HG02571 (cell line): ENCODE results near the gene ENTHD1.

Source experiments
- ATAC-seq: cut with Tn5 transposase; IDR thresholded peaks from one replicate; pipeline ENCODE4 v1.9.1; 2021; ENCODE audit warnings: mild to moderate bottlenecking, moderate library complexity; ENCODE audit not compliant: unreplicated experiment

ENTHD1 gene

GRCh38 chr22:39718921-39719475, 174.6 kb downstream of the ENTHD1 start:
- ATAC-seq, result no peak

DNA sequence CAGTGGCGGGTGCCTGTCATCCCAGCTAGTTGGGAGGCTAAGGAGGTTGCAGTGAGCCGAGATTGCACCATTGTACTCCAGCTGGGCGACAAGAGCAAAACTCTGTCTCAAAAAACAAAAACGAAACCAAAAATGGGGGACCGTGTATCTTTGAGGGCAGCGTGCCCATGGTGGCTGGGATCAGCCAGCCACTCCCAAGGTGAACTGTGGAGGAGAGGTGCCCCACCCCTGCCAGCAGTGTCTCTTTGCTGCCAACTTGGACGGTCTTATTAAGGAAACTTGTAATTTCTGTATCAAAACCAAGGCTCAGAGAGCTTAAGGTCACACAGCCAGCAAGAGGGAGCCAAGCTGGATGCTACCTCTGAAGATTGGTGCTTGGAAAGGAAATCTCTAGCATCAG, 175.4 kb downstream of the ENTHD1 start:
- ATAC-seq, result no peak

DNA sequence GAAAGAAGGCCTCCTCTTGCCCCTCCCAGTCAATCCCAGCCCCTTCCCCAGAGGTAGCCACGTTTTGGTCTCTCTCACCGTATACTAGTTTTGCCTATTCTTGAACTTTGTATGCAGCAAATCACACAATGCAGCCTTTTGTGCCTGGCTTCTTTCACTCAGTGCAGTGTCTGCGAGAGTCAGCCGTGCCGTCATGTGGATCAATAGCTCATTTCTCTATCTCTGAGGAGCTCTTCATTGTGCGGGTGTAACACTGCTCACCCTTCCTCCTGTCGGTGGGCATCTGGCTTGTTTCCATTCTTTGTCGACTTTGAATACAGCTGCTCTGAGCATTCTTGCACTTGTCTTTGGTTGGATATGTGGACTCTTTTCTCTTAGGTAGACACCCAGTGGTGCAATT, 176.5 kb downstream of the ENTHD1 start:
- no peak for ATAC-seq

GRCh38 chr22:39716534-39716933, 177.0 kb downstream of the ENTHD1 start:
- no peak for ATAC-seq

GRCh38 chr22:39715778-39716495, 177.6 kb downstream of the ENTHD1 start:
- ATAC-seq, result no peak

- no peak for ATAC-seq
These were observed 179.2 kb downstream of the ENTHD1 start for GRCh38 chr22:39714321-39714720.

DNA sequence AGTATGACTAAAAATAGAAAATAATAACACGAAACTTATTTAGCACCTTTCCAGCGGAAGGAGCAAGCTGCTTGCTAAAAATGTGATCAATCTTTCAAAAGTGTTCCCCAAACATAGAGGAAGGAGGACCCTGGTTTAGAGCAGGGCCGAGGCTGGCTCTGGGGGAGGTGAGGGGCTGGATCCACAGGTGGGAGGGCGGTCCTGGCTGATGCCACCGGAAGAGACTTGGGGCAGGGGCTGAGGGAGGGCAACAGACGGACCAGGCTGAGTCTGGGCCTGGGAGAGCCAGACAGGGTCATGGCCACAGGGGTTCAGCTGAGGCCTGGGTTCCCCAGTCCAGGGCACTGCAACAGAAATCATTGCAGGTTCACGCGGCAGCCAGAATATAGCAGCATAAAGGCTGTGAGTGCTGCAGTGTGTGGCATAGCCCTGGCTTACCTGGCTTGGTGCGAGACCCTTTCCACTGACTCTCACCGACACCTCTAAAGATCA, 179.7 kb downstream of the ENTHD1 start:
- no peak for ATAC-seq

DNA sequence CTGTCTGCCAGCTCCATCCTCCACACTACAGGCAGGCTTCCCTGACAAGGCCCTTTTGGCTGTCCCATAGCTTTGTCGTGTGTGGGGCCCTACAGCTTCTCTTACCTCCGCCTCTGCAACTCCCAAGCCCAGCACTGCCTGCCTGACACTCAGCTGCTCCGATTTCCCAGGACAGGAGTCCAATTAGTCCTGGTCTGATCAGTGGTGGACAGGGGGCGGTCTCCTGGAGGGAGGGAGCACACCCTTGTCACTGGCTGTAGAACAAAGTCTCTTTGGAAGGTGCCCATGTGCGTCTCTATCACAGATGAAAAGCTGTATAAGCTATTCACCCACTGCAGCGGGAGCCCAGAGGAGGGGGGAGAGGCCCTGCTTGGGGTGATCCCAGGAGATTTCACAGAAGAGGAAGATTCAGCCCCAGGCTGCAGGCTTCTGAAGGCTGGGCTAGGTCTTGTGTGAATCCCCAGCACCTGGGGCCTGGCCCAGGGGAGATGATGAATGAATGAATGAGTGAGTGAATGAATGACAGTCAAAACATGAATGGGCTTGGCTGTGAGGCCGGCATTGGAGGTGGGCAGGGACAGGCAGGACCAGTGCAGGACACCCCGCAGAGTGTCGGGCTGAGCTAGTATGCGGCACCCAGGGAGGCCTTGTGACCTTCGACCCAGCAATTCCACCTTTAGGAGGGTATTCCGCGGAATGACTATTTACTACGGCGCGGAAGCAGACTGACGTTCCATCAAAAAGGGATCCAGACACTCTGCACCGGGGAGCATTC, 180.6 kb downstream of the ENTHD1 start:
- ATAC-seq, result no peak

DNA sequence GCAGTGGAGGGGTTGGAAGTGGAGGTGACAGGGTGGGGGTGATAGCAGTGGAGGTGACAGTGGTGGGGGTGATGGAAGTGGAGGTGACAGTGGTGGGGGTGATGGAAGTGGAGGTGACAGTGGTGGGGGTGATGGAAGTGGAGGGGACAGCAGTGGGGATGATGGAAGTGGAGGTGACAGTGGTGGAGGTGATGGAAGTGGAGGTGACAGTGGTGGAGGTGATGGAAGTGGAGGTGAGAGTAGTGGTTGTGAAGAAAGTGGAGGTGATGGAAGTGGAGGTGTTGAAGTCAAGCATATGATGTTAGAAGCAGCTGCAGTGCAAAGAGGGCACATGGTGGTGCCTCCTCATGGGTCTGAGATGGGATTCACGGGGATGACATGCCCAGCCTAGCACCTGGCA, 181.5 kb downstream of the ENTHD1 start:
- no peak for ATAC-seq

DNA sequence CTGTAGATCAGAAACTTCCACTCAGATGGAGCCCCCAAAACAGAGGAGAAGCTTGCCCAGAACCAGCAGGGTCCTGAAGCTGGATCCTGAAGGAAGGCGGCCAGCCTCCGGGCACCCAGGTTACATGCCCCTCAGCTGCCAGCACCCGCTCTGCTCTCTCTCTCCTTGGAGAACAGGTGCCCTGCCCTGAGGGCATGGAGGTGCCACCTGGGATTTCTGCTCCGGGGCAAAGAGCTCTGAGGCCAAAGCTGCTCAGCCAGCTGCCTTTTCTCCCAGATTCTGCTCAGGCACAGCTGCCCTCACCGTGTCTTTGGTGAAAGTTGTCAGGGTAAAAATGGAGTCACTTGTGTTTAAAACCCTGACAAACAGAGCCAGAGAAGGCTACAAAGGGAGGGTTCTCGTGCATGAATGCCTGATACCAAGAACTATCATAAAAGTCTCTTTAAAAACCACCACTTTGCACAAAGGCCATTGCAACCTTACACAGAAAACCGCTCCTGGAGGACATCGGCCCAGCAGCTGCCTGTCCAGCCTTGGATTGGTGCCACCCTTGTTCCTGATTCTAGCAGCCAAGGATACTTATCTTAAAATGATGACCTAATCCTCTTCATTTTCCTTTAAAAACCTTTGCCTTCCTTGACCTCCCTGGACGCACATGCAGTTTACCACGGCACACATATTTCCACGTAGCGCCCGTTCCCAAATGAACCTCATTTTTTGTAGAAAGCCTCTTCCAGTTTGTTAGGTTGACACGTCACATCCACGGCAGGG, 183.0 kb downstream of the ENTHD1 start:
- ATAC-seq, result no peak

- ATAC-seq, result no peak
These were observed 185.7 kb downstream of the ENTHD1 start for GRCh38 chr22:39707816-39708215.

DNA sequence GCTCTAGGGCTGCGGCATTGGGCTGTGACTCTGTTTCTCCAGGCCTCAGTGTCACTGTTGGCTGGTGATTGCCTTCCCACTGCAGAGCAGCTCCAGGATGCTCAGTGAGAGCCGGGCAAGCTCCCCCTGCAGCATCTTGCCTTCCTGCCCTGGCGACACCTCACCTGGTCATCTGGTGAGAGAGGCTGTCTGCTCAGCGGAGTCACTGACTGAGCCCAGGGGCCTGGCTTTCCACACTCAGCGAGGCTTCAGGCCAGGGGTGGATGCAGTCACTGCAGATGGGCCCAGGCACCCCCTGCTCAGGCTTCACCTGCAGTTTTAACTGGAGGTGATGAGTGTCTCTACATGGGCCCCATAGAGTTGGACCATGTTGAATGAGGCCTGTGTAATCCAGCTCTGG, 186.2 kb downstream of the ENTHD1 start:
- no peak for ATAC-seq

- ATAC-seq, result no peak
These were observed 187.0 kb downstream of the ENTHD1 start for GRCh38 chr22:39706376-39707140.

GRCh38 chr22:39705386-39705785, 188.2 kb downstream of the ENTHD1 start:
- ATAC-seq, result no peak

DNA sequence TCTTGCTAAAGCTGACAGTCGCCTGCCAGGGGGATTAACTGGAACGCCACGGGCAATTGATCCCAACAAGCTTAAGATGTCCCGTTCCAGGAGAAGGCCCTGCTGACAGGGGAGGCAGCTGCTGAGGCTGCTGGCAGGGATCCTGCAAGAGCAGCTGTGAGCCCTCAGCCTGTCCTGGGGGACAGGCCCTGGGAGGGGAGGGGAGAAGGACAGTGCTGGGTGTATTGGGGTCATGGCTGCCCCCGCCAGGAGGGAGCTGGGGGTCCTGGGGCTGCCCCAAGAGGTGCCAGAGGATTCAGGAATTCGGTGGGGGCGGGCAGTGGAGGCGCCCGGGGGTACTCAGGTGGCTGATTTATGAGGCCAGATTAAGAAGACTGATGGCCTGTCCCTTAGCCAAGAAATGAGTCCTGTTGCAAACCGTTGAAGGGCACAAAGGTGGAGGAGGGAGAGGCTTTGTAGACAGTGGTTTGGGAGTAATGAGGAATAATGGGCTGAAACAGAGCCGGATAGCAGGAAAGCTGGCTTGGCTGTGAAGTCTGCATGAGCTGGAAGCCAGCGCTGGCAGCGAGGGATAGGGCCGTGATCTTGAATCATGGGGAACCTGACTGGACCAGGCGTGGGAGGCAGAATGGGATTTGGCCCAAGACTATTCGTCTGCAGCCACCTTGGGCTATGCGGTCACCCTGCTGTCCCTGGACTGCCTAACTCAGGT, 189.5 kb downstream of the ENTHD1 start:
- ATAC-seq, result no peak

GRCh38 chr22:39703091-39703490, 190.5 kb downstream of the ENTHD1 start:
- ATAC-seq, result no peak

GRCh38 chr22:39700565-39700964, 193.0 kb downstream of the ENTHD1 start:
- ATAC-seq, result no peak

- no peak for ATAC-seq
These were observed 193.8 kb downstream of the ENTHD1 start for GRCh38 chr22:39699631-39700360.

GRCh38 chr22:39697790-39698430, 195.7 kb downstream of the ENTHD1 start:
- ATAC-seq, result no peak
